HG03280 (cell line): ENCODE measurements around the gene PLA2G3.
"Not testable (repeated sequence)": the region's sequence is repeated elsewhere in the genome, so short reads cannot be mapped to it uniquely, and the experiment has no call there.

Source experiments
- ATAC-seq: cut with Tn5 transposase; IDR thresholded peaks from one replicate; pipeline ENCODE4 v1.9.1; 2021; ENCODE audit warnings: mild to moderate bottlenecking, moderate library complexity; ENCODE audit not compliant: unreplicated experiment

Gene PLA2G3

GRCh38 chr22:31102441-31103081, 37.7 kb downstream of the PLA2G3 start:
- ATAC-seq: no peak

- ATAC-seq: no peak
These were observed 39.4 kb downstream of the PLA2G3 start for GRCh38 chr22:31100762-31101525.

GRCh38 chr22:31099841-31100761, 40.2 kb downstream of the PLA2G3 start:
- ATAC-seq: no peak

GRCh38 chr22:31099386-31099785, 40.9 kb downstream of the PLA2G3 start:
- ATAC-seq: no peak

- ATAC-seq: no peak
These were observed 41.6 kb downstream of the PLA2G3 start for GRCh38 chr22:31098632-31099110.

GRCh38 chr22:31097941-31098631, 42.2 kb downstream of the PLA2G3 start:
- ATAC-seq: no peak

GRCh38 chr22:31097539-31097938, 42.8 kb downstream of the PLA2G3 start:
- ATAC-seq: not testable (repeated sequence)

GRCh38 chr22:31096657-31097279, 43.5 kb downstream of the PLA2G3 start:
- no peak for ATAC-seq

- ATAC-seq: no peak
These were observed 44.6 kb downstream of the PLA2G3 start for GRCh38 chr22:31095637-31096249.

- no peak for ATAC-seq
These were observed 45.6 kb downstream of the PLA2G3 start for GRCh38 chr22:31094741-31095140.

- ATAC-seq: no peak
These were observed 46.2 kb downstream of the PLA2G3 start for GRCh38 chr22:31094021-31094551.

- ATAC-seq: no peak
These were observed 47.0 kb downstream of the PLA2G3 start for GRCh38 chr22:31093086-31093850.

GRCh38 chr22:31092161-31092560, 48.1 kb downstream of the PLA2G3 start:
- no peak for ATAC-seq

GRCh38 chr22:31091106-31091975, 49.0 kb downstream of the PLA2G3 start:
- no peak for ATAC-seq

- ATAC-seq: no peak
These were observed 49.9 kb downstream of the PLA2G3 start for GRCh38 chr22:31090217-31091085.

GRCh38 chr22:31089160-31090100, 50.9 kb downstream of the PLA2G3 start:
- no peak for ATAC-seq
